NK-92 treated with Interleukin-12 subunit alpha and Interleukin-12 subunit beta, amount 100 ng/mL, for 24 hours (cell line): Measurements from ENCODE around the gene CEP76.
"Not testable (repeated sequence)": the region's sequence is repeated elsewhere in the genome, so short reads cannot be mapped to it uniquely, and the experiment has no call there.

ENCODE experiments used
- DNase-seq: peaks from one replicate; lab custom pipeline; 2025; lab: John Stamatoyannopoulos, UW

Gene CEP76

DNA sequence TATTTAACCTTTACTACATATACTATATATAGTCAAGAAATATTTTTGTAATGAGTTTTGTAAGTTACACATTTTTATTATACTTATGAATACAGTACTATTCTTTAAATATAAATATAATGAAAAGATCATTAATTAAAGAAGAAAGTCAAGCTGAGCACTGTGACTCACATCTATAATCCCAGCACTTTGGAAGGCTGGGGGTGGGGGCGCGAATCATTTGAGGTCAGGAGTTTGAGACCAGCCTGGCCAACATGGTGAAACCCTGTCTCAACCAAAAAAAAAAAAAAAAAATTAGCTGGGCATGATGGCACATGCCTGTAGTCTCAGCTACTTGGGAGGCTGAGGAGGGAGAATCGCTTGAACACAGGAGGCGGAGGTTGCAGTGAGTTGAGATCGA is 58.8 kb downstream of the CEP76 start:
- DNase-seq, result not testable (repeated sequence)

DNA sequence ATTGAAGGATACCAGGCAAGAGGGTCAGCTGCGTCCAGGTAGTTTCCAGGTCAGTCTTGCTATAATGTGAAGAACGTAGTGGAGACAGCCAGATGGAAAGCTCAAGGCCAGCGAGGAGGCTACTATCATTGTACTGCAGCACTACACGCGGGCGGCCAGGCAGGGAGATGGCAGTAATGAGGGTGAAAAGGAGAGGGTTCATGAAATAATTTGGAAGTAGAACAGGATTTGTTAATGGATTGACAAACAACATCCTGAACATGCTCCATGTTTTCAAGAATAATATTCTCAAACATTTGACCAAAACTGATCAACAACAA is 61.7 kb downstream of the CEP76 start:
- no peak for DNase-seq

DNA sequence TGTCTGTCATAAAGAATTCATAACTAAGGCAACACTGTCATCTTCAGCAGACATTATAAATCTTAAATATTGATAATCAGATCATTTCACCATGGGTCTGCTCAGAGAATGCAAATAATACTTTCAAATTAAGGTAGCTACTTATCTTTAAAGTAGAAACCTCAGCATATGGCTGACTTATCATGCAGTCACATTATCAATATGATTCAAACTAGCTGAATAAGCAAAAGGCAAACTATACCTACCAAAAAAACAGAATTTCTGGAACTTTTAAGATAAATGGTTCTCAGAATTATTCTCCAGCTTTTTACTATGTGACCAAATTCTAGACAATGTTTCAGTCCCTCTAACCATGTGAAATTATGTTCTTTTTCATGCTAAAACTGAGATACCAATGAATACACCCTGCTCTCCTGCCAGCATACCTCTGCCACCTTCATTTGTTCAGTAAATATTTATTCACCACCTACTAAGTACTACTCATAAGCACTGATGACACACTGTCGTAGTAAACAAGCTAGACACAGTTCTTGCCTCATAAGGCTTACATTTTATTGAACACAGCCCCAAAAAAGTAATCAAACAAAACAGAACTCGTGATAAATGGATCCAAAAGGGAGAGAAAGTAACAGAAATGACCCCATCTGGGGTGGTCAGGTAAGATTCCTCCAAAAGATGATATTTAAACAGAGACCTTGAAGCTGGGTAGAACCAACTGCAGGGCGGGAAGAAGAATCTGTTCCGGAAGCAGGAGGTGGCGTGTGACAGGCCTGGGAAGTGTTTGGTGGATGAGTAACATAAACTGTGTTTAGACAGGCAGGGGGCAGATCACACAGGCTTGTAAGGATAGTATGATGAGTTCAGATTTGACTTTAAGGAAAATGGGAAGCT is 62.3 kb downstream of the CEP76 start:
- no peak for DNase-seq

DNA sequence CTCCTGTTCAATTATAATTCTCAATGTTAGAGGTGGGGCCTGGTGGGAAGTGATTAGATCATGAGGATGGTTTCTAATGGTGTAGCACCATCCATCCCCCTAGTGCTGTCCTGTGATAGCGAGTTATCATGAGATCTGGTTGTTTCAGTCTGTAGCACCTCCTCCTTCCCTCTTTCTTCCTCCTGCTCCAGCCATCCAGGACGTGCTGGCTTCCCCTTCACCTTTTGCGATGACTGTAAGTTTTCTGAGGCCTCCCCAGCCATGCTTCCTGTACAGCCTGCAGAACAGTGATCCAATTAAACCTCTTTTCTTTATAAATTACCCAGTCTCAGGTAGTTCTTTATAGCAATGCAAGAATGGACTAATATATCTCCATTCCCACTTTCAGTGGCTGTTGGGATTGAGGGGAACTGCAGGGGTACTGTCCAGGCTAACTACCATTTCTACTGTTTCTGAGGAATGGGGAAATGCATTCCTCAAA is 63.8 kb downstream of the CEP76 start:
- DNase-seq, result no peak

DNA sequence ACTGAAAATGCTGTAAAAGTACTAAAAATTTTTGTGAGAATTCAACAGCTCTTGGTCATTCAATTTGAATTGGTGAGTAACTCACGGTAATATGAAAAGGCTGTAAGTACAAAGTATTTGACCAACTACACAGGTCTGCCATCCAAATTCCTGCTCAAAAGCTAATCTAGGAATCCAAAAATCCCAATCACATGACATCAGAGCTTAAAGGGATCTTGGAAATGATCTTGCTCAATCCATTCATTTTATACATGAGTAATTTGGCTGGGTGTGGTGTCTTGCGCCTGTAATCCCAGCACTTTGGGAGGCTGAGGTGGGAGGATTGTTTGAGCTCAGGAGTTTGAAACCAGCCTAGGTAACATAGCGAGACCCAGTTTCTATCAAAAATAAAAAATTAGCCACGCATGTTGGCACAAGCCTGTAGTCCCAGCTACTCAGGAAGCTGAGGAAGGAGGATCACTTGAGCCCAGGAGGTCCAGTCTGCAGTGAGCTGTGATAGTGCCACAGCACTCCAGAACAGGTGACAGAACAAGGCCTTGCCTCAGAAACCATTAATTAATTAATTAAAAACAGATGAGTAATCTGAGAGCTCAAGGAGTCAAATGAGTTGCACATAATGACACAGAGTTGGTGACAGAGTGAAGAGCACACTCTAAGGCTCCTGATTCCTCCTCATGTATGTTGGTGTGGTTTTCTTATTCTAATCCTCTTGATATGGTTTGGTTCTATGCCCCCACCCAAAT is 64.5 kb downstream of the CEP76 start:
- DNase-seq, result no peak

DNA sequence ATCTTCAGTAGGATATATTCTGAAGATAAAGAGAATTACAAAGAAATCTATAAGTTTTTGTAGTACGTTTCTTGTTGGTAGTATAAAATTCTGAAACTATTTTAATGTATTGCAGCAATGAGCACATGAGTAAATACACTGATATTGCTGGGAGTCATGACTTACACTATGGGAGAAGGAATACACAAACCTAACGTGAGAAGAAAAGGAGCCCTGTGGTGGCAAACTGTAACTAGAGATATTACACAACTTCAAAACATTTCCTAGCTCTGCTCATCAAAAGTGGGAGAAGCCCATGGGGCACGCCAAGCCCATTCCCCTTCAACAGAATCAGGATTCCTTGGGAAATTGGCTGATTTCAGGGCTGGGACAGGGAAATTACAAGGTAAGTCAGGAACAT is 65.1 kb downstream of the CEP76 start:
- no peak for DNase-seq

DNA sequence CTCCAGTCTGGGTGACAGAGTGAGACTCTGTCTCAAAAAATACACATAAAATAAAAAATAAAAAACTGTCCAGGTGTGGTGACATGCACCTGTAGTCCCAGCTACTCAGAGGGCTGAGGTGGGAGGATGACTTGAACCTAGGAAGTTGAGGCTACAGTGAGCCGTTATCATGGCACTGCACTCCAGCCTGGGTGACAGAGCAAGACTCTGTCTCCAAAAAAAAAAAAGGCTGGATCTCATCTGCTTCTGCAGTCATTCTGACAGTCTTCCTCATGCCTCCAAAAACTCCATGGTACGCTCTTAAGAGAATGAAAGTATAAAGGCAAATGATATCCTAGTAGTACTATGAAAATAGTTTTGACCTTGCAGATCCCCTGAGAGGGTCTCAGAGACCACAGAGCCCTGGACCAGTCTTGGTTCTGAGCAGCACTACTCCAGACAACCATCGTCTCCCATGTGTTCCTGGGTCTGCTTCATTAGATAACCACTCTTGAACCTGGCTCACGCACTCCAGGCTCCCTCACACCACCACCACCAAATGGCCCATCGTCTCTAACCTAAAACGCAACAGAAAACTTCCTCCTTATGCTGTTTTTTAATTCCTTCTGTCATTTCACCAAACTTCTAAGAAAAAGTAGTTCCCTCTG is 70.6 kb downstream of the CEP76 start:
- DNase-seq, result no peak

DNA sequence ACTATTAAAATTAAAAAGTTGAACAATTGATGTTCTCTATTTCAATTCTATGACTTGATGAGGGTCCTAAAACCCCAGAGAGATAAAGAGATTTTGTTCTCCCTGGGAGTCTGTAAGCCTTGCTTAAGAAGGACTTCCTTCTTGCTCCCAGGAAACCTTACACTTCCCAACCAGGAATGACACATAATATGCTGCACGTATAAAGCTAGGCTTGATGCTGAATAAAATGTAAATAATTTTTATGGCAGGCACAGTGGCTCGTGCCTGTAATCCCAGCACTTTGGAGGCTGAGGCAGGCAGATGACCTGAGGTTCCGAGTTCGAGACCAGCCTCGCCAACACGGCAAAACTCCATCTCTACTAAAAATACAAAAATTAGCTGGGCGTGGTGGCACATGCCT is 72.4 kb downstream of the CEP76 start:
- no peak for DNase-seq

DNA sequence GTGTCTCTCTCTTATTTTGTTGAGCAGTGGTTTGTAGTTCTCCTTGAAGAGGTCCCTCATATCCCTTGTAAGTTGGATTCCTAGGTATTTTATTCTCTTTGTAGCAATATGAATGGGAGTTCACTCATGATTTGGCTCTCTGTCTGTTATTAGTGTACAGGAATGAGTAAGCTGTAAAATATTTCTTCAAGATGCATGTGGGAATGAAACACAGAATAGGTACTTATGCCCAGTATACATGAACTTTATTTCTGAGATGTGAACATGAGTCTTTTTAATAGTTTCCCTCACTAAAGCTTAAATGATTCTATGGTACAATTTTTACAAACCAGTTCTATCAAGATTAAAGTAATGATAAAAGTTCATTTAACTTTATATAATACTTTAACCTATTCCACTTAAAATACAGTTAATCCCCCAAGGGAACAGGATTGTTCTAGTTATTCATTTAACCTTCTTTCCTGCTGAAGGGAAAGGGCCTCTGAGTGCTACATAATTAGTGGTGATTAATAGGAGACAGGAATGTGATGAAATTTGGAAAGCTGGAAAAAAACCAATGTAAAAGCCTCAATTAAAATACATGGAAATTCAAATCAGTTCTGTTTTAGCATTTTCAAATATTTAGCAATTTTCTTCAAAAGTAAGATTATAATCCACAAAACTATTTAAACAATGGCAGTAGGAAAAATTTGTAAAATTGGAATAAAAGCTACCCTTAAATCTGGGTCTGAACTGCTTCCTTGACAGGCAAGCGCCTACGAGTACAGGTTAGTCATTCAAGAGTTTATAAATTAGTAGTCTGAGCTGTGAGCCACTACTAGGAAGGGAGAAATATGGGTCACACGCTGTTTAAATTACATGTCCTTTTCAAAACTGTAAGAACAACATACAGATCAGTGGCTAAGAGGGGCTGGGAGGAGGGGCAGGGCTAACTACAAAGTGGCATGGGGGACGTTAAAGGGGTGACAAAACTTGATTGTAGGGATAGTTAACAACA is 73.5 kb downstream of the CEP76 start:
- no peak for DNase-seq

DNA sequence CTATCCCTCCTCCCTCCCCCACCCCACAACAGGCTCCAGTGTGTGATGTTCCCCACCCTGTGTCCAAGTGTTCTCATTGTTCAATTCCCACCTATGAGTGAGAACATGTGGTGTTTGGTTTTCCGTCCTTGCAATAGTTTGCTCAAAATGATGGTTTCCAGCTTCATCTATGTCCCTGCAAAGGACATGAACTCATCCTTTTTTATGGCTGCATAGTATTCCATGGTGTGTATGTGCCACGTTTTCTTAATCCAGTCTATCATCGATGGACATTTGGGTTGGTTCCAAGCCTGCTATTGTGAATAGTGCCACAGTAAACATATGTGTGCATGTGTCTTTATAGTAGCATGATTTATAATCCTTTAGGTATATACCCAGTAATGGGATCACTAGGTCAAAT is 75.3 kb downstream of the CEP76 start:
- not testable (repeated sequence) for DNase-seq

DNA sequence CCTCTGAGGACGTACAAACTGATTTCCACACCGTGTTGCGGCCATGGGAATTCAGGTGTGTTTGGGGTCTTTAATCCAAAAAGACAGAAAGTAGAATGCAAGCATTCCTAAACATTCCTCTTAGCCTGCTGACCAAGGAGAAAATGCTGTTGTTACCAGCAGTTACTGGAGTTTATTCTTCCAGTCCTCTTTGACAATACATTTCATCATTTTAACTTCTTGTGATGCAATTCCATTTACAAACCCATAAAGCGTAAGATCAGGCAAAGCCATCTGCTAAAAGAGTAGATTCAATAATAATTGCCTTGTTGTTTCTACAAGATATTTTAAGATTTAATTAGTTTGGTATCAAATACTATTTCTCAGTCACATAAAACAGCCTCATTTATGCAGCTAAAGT is 77.3 kb downstream of the CEP76 start:
- DNase-seq, result no peak
